GM12873 (cell line): ENCODE results near the gene GART.

Experiments
- CTCF ChIP-seq: IDR thresholded peaks from 2 replicates; pipeline ENCODE4 v1.5.1; 2012; ENCODE audit warnings: low read depth, mild to moderate bottlenecking, moderate library complexity, low read length, control low read depth; ENCODE audit not compliant: insufficient read depth; ENCODE audit errors: missing control alignments

The GART gene

GRCh38 chr21:33505833-33506232 lies 36.1 kb downstream of the GART start:
- no peak for TF ChIP-seq CTCF

DNA sequence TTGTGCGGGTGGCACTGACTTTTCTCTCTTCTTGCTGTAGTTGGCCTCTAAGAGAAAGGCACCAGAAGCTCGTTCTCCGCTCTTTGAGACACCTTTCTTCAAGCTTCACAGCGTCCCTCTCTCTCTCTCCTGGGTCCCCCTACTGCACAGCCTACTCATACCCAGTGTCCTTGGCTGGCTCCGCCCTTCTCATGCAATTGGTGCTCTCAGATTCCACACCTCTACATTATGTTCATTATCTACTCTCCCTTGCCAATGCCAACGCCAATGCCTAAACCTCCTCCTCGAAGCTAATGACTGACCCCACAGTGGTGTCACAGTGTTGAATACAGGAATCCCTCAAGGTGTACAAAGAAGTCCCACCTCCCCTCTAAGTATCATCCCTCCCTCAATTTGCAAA lies 45.6 kb downstream of the GART start:
- TF ChIP-seq CTCF, result no peak

- TF ChIP-seq CTCF, result no peak
These were observed 46.2 kb downstream of the GART start for GRCh38 chr21:33495743-33496142.

DNA sequence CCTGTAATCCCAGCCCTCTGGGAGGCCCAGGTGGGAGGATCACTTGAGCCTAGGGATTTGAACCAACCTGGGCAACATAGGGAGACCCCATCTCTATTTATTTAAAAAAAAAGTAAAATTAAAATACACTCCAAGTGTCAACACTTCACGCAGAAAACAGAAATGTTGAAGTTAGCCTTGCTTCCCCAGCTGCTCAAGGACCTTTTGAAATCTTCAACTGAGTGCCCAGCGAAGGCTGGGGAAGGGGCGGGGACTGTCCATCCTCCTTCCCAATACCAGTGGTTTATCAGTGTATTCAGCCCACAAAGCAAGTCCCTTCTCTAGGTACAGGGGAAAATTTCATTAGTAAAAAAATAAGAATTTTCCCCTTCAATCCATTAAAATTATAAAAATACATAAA lies 48.2 kb downstream of the GART start:
- no peak for TF ChIP-seq CTCF

DNA sequence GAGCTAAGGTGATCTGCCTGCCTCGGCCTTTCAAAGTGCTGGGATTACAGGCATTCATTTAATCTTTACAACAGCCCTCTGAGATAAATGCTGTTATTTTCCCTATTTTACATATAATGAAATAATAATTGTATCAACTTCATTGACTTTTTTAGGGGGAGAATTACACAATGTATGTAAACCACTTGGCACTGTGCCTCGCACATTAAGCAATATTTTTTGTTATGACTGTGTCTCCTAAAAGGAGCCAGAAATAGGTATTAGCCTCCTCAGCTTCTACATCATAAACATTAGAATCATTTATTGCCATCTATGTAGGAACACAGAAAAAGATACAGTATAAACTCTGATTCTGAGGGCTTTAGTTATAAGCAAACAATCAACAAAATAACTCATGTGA lies 49.3 kb downstream of the GART start:
- no peak for TF ChIP-seq CTCF

DNA sequence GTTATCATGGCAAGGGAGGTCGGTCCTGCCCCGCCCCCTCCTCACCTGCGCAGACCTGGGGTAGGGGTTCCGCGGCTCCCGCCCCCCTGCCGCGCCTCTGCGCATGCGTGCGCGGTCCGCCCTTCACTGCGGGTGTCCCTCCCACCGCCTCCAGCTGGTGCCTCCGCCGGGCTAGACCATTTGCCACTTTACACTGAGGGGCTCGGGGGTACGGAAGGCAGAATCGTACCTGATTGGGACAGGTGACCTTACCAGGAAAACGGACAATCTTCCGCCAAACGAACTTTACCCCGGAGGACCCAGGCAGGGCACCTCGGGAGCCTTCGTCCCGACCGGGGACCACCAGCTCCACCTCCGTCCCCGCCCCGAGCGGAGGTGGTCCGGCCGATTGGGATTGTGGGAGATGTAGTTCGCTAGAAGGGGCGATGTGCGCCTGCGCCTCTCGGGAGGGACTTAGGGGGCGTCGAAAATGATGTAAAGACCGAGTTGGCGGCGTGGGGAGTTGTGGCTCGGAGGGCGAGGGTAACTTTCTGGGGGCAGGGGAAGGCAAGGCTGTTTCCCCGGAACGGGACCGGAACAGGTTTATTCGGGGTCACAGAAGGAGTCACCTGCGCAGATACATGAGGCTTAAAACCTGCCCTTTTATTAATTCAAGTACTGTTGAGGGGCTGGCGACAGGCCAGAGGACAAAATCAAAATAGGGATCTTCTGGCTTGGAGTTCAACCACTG lies 50.4 kb downstream of the GART start, which contains the start of gene DNAJC28:
Gene DNAJC28, minus strand, starts transcription at position 344 of the 730 bp plus-strand sequence. CDS start 2,323 bp downstream, outside the sequence.
- no peak for TF ChIP-seq CTCF

DNA sequence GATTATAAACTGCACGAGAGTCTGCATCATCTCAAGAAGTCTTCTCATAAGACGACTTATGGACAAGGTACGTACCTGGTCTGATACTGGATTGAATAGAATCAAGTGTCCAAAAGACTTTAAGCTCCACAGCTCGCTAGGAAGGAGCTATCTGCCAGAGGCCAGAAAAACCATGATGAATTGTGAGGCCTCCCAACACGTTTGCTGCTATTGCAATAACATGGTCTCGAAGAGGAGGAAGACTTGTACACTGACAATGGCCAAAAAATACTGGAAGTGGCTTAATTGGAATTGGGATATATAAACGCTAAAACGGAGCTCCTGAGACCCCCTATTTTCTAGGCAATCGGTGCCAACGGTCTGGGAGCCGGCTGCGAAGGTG lies 50.9 kb downstream of the GART start:
- TF ChIP-seq CTCF, result no peak
